ENCODE results near the gene COBLL1.
"Not testable (repeated sequence)": the region's sequence is repeated elsewhere in the genome, so short reads cannot be mapped to it uniquely, and the experiment has no call there.

COBLL1 gene

DNA sequence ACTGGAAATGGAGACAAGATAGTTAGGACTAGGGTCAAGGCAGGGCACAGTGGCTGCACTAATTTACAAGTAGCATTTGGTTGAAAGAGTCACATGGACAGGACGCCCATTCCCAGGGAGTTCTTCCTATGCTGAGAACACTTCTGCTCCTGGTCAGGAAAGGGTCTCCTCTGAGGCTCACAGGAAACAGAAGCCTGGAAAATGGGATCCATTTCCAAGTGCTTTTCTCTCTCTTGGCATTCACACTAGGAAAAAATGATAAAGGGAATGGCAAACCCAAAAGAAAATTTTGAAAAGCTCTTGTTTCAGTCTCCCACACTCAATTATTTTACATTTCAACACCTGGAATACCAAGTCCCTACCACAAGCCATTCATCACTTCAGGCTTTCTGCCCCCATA, 88.7 kb downstream of the COBLL1 start:
- no peak for DNase-seq

DNA sequence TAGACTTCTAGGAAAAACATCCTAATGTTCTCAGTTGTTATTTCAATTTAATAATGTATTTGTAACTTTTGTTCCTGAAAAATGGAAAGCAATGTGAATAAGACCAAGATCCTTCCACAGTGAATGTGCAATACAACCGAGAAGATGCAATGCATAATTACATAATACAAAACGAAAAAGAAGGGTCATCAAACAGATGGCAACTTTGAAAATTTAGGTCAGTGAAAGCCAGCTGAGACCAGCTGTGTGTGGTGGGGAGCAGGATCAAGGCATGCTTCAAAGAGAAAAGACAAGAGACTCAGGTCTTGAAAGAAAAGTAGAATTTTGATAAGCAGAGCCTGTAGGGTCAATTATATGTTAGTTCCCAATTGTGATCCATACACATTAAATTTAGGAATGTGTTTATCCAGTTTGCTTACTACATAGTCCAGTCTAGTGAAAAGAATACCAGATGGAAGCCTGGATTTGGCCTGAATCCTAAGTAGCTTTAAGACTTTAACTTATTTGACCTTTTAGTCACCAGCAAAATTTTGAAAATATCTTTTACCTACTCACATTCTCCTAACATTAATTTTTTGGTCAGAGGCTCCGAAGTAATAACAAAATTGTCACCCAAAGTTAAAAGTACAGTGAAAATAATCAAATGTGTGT, 93.7 kb downstream of the COBLL1 start:
- DNase-seq = no peak

DNA sequence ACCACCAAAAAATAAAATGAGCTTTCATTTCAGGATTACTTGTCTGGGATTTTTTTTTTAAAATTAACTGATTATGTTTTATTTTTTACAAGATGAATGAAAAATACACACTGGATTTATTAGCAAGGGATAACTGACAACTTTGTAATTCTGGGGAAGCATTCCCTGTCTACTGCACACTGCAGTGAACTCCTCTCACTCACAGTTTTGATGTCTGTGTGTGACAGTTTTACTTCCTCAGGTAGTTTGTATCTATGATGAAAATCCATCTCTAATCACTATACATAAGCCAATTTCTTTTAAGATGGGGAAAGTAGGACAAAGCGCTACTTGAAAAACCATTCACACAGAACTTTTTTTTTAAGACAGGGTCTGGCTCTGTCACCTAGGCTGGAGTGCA, 94.5 kb downstream of the COBLL1 start:
- DNase-seq = no peak

DNA sequence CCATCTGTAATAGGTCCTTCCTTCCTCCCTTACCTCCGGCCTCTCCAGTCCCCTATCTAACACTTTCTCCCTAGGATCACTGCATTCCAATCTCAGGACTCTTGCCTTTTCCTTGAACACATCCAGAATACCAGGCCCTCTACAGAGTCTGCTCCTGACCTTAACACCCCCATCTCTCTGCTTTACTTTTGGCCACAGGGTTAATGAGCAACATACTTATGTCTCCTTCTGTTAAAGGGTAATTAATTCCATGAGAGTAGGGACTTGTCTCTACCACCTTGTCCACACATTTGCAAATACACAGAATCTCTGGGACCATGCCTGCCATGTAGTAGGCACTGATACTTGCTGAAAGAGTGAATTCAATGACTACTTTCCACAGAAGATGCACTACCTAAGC, 94.9 kb downstream of the COBLL1 start:
- no peak for DNase-seq

DNA sequence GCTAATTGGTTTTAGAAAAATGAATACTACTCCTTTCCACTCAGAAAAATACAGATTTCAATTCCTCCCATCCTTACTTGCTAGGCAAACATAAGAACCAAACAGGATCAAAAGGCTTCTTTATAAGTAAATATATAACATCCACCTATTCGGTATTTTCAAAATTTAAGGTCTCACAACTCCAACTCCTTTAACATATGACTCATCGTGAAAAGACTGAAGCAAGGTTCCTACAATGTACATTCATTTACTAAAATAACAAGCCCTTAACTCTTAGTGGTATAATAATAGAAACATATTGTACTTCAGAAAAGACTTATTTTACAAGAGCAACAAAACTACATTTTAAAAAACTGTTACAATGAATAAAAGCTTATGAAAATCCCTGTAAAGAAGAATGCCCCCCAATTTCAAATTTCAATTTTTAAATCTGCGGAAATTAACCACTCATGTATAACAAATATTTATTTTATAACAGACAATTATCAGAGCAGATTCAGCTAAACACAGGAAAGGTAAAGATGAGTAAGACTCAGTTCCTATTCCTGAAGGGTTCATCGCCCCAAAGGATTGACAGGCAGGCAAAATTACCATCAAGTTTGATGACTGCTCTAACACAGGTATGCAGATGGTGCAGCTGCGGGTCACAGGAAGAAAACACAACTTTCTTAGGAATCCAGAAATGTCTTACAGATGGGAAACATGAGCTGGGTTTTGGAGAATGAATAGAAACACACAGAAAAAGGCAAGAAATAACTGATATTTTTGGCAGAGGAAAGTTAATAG, 96.4 kb downstream of the COBLL1 start:
- no peak for DNase-seq

DNA sequence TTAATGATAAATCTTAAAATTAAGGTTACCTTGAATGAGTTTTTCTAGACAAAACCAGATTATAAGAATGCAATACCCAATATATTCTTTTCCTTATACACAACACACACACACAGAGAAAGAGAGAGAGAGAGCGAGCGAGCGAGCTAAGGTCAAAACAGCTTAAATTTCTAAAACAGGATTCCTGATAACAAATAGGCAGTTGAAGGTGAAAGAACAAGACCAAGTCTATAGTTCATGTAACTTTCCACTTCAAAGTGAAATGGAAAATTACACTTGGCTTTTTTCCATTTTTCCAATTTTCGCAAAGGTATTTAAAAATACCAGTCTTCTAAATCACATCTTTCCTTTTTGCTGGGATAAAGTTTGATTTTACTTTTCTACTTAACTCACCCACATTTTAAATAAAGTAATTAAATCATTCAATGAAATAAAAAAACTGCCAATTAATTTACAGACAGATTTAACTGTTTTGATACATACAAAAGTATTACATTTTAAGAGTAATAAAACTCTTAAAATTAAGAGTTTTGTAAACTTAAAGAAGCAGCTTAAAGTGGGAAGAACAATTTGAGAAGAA, 98.8 kb downstream of the COBLL1 start:
- no peak for DNase-seq

DNA sequence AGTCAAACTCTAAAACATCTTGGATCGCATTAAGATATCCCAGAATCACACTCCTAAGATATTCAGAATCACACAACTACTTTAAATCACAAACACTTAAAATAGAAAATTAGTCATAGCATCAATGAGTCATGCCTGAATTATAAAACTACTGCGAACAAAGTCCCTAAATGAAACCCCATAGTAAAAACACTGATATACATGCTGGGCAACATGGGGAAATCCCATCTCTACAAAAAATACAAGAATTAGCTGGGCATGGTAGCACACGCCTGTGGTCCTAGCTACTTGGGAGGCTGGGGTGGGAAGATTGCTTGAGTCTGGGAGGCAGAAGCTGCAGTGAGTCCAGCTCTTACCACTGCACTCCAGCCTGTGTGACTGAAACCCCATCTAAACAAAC, 101.7 kb downstream of the COBLL1 start:
- no peak for DNase-seq

DNA sequence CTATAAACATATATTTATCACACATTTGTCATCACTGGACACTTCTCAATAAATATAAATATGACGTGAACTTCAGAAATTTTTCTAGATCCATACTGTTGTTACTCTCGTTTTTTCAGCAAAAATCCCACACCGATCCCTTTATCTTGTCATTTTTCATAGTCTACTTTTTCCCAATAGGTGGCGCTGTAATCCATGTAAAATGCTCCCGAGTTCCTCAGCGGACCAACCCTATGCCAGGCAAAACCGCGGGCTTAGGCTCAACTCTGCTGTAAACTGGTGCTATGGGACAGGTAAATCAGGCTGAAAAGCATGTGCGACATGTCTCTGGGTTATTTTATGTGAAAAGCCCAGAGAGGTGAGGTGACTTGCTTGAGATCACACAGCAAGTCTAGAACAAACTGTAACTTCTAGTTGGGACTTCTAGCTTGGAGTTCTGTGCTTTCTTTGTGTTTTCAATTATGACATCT, 104.0 kb downstream of the COBLL1 start:
- no peak for DNase-seq

DNA sequence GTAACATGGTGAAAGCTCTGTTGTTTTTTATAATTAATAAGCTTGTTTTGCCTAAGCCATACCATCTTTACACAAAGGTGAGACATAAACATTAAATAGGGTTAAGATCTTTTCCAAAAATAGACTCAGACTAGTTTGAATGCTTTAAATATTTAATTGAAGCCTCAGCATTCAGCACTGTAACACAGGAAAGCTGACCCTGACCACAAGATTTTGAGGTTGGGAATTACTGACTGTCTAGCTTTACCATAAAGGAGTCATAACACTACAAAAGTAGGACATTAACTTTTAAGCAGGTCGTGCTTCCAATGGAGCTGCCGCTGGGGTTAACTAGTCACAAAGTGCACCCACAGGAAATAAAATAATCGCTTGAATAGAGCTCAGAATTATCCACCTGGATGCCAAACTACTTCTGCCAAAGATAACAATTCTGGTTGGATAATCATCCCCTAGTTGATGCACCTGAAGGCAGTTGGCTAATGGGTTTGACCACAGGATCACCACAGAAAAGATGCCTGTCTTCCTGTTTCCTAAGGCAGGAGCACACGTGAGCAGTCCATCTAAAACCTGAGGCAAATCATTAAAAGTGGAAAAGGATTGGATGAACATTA, 106.2 kb downstream of the COBLL1 start:
- DNase-seq = no peak

DNA sequence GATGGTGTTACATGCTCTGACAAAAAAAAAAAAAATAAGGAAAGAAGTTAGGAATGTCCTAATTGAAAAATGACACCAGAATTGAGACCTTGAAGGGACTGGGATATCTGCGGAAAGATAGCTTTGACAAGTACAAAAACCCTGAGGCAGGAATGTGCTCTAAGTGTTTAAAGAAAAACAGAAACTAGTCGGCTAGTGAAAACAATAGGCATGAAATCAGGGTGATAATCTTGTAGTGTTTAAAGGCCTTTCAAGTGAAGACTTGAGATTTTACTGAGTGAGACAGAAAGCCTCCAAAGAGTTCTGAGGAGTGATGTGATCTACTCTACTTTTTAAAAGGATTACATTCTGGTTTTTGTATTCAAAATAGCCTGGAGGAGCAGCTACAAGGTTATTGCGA, 107.4 kb downstream of the COBLL1 start:
- DNase-seq = no peak

DNA sequence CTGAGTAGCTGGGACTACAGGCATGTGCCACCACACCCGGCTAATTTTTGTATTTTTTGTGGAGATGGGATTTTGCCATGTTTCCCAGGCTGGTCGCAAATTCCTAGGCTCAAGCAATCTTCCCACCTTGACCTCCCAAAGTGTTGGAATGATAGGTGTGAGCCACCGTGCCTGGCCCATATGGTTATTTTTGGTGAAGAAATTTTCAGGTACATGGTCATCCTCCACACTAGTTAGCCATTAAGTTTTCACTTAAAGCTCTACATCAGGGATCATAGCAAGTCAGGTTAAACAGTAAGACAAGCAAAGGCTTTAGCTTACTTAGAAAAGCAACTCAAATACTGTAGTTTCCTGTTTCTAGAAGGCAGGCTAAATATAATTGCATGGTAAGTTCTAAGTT, 116.1 kb downstream of the COBLL1 start:
- no peak for DNase-seq

DNA sequence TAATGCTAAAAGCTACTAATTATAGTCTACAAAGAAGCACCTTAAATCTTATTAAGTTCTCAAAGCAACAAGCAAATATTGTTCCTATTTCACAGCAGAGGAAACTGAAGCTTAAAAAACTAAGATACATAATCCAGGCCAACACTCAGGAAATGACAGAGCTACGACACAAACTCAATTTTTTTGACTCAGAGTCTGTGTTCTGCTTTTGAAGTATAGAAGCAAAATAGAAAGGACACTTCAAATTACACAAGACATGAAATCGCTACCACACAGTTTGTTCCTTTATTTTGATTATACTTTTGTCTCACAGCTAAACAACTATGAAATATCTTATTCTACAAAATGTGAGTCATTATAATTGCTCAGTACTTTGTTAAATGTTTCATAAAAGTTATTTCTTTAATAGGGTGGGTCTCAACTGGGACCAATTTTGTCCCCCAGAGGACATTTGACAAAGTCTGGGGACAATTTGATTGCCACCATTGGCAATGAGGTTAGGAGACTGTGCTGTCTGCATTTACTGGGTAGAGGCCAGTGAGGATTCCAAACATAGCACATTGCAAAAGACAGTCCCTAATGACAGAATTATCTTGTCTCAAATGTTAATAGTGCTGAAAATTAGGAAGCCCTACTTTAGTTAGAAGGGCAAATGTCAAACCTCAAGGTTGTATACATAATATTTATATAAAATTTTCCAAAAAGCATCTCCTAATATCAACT, 118.8 kb downstream of the COBLL1 start:
- DNase-seq = no peak

DNA sequence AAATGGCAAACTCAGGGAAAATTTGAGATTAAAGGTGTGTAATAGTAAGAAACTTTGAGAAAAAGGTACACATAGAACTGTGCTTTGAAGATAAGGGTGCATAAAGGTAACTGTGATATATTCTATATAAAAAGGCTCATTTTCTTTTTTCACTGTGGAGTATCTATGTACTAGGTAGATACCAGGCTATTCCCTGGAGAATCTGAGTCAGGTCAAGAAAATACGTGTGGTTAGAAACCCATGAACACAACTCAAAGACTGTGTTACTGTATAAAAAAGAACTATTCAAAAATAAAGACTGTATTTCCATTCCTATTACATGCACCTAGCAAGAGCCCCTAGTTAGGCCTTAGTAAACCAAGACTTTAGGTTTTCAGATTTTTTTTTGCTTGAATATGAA, 120.2 kb downstream of the COBLL1 start:
- no peak for DNase-seq

DNA sequence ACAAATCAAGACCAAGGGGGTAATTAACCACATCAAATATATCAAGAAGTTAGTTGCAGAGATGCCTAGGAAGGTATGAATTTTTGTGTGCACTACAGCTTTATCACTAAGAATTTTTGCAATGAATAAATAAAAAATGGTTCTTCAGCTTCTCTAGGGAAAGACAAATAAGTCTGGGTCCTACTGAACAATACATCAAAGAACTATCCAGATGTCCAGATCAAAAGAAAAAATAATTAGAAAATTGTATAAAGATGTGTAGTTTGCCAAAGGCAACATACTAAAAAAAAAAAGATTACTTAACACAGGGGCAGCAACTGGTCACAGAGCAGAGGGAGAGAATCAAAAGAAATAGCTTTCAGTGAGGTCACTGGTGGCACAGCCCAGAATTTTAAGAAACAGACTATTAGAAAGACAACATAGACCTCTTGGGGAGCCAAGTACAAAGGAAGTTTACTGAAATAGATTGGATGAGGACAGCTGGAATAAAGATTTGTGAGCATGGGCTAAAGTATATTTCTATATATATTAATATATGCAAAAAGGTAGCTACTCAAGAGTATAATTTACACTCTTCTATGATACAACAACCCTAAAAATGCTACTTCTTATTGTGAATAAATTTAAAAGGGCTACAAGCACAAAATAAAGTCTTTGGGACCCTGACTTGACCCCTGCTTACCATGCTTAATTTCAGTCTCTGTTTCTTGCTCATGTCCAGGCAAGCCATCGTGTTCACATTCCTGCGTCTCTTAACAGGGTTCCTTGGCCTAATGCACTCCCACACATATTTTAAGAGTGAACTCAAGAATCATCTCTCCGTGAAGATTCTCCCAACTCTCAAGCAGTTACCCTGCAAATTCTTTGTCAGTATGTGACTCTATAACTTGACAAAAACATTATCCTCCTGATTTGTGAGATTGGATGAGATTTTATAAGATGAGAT, 121.4 kb downstream of the COBLL1 start:
- DNase-seq = no peak

DNA sequence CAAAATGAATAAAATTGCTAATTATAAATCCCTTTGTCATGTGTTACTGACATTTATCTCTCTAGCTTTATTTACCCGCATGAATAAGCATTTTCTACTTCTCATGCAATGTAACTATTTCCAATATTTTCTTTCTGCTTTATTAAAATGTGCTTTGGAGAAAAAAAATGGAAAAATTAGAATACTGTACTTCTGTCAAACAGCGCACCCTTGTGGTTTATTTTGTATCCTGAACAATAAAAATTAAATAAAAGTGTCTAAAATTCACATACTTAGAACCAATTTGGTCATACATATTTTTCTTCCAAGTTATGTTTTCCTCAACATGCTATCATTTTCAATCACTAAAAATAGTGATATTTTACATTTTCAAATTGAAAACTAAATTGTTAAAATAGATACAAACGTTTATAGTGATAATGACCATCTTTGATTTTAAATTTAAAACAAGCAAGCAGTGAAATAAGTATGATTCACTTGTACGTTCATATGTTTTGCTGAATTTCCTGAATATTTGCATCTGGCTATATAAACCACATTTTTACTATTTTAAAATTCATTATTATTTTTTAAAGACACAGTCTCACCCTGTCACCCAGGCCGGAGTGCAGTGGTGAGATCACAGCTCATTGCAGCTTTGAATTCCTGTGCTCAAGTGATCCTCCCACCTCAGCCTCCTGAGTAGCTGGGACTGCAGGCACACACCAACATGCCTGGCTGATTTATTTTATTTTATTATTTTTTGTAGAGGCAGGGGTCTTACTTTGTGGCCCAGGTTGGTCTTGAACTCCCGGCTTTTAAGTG, 124.4 kb downstream of the COBLL1 start:
- DNase-seq = no peak

DNA sequence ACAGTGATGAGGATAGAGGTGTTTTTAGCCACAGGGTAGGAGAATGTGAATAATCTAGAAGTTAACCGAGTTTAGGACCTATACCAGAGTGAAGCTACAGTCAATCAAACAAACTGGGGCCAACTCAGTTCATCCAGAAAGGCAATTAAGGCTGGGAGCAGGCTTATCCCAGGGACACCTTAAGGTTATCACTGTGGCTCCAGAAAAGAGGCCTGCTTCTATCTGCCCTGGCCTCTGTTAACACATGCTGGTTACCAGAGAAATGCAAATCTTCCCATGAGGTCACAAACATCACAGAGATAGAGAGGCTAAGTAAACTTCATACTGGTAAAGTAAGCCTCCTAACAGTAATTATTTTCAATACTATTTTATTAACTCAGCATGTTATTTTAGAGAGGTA, 127.2 kb downstream of the COBLL1 start:
- DNase-seq = no peak

DNA sequence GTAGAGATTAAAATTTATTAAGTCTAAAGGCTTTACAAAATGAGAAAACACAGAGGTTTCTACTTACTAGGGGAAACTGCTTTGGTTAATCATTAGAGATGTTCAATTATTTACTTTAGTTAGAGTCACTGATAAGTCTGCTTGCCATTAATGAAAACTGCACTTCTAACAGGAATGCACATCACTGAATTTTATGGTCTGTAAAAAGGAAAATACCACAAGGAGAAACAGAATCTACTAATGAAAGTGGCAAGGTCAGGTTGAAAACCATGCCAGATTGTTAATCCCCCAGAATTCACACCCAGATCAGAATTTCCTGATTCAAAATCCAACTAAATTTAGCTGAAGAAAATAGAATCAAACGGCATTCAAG, 129.9 kb downstream of the COBLL1 start:
- DNase-seq = no peak

DNA sequence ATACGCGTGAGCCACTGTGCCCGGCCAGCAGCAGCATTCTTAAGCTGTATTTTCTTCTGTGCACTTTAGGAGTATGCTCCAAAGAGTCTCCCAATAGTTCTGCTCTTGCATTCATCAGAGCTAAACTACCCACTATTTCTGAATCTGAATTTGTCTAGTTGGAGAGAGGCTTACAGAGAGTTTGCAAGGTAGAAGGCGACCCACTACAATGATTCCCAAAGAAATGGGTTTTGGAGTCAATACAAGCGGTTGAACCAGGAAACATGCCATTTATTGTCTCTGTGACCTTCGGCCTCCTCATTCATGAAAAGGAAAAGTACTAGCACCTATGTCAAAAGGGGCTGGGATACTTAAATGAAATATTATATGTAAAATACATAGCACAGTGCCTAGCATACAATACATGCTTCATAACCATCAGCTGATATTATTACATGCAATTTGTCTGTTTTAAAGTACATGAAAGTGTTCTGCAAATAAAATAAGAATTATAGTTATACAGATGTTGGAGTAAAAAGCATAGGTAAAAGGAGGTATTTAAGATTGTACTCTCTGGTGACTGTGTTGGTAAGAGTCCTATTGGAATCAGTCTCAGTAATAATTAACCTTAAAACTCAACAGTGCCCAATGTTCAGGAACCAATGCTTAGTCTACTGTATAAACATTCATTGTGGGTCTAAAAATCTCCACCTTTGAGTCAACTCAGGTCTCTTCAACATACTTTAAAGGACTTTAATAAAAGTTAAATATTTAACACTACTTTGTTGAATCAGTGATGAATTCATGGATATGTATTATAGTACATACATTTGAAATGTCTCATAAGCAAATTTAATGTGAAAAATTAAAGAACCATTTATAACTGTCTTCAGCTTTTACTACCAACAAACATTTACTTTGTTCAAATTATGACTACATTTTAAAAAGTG, 130.5 kb downstream of the COBLL1 start:
- no peak for DNase-seq

DNA sequence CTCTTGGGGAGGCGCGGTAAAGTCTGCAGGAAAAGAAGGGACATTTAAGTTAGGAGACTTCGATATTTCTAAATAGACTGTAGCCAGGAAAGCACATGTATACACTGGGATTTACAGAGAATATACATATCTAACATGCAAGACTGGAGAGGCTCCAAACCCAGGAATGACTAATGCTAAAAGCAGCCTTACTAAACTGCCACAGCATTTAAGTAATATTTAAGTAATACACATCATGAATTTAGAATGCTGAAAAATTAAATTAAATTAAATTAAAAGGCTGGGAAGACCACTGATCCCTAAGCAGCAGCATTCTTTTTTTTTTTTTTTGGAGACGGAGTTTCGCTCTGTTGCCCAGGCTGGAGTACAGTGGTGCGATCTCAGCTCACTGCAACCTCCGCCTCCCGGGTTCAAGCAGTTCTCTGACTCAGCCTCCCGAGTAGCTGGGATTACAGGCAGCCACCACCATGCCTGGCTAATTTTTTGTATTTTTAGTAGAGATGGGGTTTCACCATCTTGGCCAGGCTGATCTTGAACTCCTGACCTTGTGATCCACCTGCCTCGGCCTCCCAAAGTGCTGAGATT, 131.3 kb downstream of the COBLL1 start:
- DNase-seq = not testable (repeated sequence)

DNA sequence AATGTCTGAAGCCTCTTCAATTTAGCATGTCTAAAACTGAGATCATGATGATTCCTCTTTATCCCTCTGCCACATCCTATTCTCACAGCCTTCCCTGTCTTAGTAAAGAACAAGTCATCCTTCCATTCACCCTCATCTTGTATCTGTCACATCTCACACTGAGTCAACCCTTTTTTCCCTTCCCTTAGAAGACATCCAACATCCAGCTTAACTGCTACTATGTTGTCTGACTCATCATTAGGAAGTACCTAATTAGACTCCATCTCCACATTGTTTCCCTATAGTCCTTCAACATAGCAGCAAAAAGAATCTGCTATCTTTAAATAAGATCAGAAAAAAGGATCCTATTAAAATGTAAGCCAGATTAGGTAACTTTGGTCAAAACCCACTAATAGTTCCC, 135.1 kb downstream of the COBLL1 start:
- no peak for DNase-seq

Data from activated T-cell treated with anti-CD3 and anti-CD28 coated beads for 4 hours (primary cell).